PFSK-1 (cell line): Measurements from ENCODE around the gene PTGIS.

Experiments used
- FOXP2 ChIP-seq: optimal IDR thresholded peaks from 2 replicates; pipeline ENCODE3; 2011; ENCODE audit warnings: borderline replicate concordance, control low read depth, inconsistent platforms; ENCODE audit not compliant: insufficient read depth; ENCODE audit errors: extremely low read length, extremely low read depth
- POLR2AphosphoS5 ChIP-seq: IDR thresholded peaks from 2 replicates; pipeline ENCODE4 v1.6.1; 2012; ENCODE audit warnings: low read depth, mild to moderate bottlenecking, control low read depth, low read length, moderate library complexity
- REST ChIP-seq, 2 experiments: IDR thresholded peaks; 2 replicates each; pipeline versions ENCODE4 v1.6.1 to v1.8.0; 2011 to 2012; ENCODE audit warnings: low read depth in 2 of 2, low read length in 2 of 2, control low read depth in 1 of 2, inconsistent platforms in 1 of 2, mild to moderate bottlenecking in 1 of 2, moderate library complexity in 1 of 2; ENCODE audit not compliant: insufficient read depth in 1 of 2
- SIN3A ChIP-seq: IDR thresholded peaks from 2 replicates; pipeline ENCODE4 v1.6.1; 2012; ENCODE audit warnings: mild to moderate bottlenecking, low read length, moderate library complexity, borderline replicate concordance; ENCODE audit not compliant: insufficient read depth
- TAF1 ChIP-seq: IDR thresholded peaks from 2 replicates; pipeline ENCODE4 v1.6.1; 2012; ENCODE audit warnings: low read length, control low read depth, borderline replicate concordance; ENCODE audit not compliant: insufficient read depth

PTGIS gene

DNA sequence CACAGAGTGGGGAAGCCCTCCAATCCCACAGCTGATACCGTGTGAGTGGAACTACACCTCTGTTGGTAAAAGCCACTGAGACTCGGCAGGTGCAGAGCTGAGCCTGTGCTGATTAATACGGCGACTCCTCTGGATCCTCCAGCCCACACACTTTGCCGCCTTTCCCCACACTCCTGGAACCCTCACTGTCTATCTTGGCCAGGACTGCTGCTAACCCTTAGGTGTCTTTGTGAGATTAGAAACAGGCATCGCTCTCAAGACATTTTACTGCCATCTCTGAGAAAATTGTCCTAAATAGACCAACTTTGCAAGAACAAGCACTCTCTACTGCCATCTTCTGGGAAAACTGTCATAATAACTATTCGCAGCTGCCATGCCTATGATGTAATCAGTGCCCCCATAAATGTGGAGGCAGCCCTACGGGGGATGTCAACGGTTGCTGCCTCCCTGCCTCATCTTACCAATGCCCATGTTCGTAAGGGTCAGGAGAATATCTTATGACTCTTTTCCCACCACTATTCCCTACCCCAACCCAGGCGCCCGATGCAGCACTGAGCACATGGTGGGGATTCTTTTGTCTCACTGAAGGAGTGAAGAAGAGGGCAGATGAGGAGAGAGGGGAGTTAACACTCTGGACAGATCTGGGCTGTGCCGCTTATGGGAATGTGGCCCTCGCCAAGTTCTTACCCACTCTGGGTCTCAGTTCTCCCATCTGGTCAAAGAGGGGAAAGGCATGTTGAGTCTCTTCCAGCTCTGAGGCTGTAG lies 59.3 kb downstream of the PTGIS start:
- TF ChIP-seq SIN3A = no peak
- TF ChIP-seq POLR2AphosphoS5 = no peak
- TF ChIP-seq FOXP2 = no peak
- no peak for TF ChIP-seq TAF1
- TF ChIP-seq REST (IDR thresholded peaks at IDR 0.05; ENCODE audit: insufficient read depth in 1 of 2, low read depth in 2 of 2, low read length in 2 of 2) = no peak

DNA sequence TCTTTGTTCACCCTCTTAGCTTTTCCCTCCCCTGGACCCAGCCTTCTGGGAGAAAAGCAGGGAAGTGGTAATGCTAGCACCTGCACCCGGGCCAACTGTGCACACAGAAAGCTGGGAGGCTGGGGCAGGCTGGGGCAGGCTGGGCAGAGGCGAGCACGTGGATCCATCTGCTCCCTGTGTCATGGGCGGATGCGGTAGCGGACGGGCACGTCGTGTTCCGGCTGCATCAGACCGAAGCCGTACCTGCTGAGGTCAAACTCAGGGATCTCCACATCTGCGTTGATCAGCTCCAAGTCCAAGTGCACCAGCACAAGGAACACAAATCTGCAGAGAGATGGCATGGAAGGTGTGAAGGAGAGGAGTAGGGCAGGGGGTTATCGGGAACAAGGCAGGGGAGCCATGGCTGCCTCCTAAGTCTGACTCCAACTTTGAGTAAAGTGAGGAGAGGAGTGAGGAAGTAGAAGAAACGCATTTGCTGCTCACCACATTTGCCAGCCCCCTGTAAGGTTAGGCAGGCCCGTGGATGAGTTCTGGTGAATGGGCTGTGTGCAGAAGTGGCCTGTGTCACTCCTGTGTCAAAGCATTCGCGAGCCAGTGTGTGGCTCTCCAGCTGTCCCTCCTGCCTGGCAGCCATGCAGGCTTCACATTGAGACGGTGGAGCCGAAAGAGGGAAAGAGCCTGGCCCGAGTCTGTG lies 60.0 kb downstream of the PTGIS start:
- TF ChIP-seq REST (IDR thresholded peaks at IDR 0.05; ENCODE audit: insufficient read depth in 1 of 2, low read depth in 2 of 2, low read length in 2 of 2) (no peak), SIN3A (no peak), POLR2AphosphoS5 (no peak), FOXP2 (no peak), TAF1 (no peak)

DNA sequence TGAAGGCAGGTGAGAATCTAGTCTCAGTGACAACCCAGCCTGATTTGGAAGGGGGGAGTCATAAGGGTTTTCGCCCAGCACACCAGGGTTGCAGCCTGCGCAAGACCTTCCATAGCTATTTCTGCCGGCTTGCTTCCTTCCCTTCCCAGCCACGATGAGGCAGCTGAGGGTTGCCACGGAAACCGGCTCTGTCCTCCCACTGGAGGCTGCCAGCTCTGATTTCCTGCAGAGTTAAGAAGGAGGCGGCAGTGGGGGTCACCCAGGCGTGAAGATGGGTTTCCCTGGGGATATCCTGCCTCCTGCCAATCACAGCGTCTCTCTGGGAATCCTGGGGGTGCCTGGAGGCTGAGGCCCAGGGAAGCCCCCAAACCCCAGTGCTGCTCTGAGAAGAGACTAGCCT lies 62.4 kb downstream of the PTGIS start:
- TF ChIP-seq FOXP2 = no peak
- no peak for TF ChIP-seq POLR2AphosphoS5
- TF ChIP-seq TAF1 = no peak
- TF ChIP-seq SIN3A = no peak
- no peak for TF ChIP-seq REST (IDR thresholded peaks at IDR 0.05; ENCODE audit: insufficient read depth in 1 of 2, low read depth in 2 of 2, low read length in 2 of 2)

GRCh38 chr20:49503176-49503575 lies 64.8 kb downstream of the PTGIS start:
- TF ChIP-seq POLR2AphosphoS5 (no peak), SIN3A (no peak), REST (IDR thresholded peaks at IDR 0.05; ENCODE audit: insufficient read depth in 1 of 2, low read depth in 2 of 2, low read length in 2 of 2) (no peak), FOXP2 (no peak), TAF1 (no peak)

DNA sequence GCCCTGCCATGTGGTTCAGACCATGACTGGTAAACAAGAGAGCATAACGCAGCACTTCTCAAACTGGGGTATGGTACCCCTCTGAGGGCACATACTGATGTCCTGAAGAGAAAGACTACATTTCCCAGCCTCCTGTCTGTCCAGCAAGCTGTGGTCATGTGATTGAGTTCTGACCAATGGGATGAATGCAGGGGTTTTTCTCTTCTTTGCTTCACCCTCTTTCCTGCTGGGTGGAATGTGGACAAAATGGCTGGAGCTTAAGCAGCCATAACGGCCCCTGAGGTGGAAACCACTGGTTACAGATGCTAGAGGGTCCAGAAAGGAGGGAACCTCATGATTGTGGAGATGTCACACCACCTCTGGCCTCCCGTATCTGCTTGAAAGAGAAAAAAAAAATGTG lies 66.0 kb downstream of the PTGIS start:
- TF ChIP-seq REST (IDR thresholded peaks at IDR 0.05; ENCODE audit: insufficient read depth in 1 of 2, low read depth in 2 of 2, low read length in 2 of 2) (no peak), POLR2AphosphoS5 (no peak), FOXP2 (no peak)
